ENCODE data around the gene RICTOR. TPM values are rescaled to one million over a fixed set of nuclear protein-coding genes. Genes with fewer than 3 reads are reported as not detected.

RICTOR gene
- total RNA-seq, 1 donor from 2014 or later, result 42.5 TPM

Other genes starting within 250 kb of the RICTOR start
- 47.1 and 148 TPM in 2 replicates for gene OSMR, start 228.4 kb downstream of the RICTOR start, total RNA-seq
- gene FYB1, start 145.2 kb upstream of the RICTOR start, total RNA-seq, result 0.25 TPM in 1 of 2 replicates, not detected in the other